IMR-90 (cell line): ENCODE measurements around the gene TPT1. TPM values are rescaled to one million over a fixed set of nuclear protein-coding genes. Genes with fewer than 3 reads are reported as not detected.

ENCODE experiments used
- ATAC-seq: fragments of 200-7000 bp; cut with Tn5 transposase; 2 replicates; pipeline ENCODE4 v1.9.1; 2020; ENCODE audit warnings: low read depth, mild to moderate bottlenecking, moderate library complexity
- BruUV-seq: library from RNA; stranded (reverse); fragments of 400-500 nt; replicated peaks from 2 replicates; lab custom pipeline; 2021; lab: Mats Ljungman, UMichigan
- CTCF ChIA-PET: fragments of 300-600 bp; formaldehyde crosslinking; extraction: SDS; loops from one replicate; lab custom pipeline; 2021; ENCODE audit warnings: antibody characterized with exemption; lab: Yijun Ruan, JAX
- POLR2A ChIA-PET: fragments of 300-600 bp; sonication (Branson Sonifier 250); formaldehyde crosslinking; loops from one replicate; lab custom pipeline; 2022; ENCODE audit warnings: antibody characterized with exemption; ENCODE audit not compliant: unreplicated experiment; lab: Charles Lee
- DNase-seq: peaks from one replicate; pipeline ENCODE4 v3.0.0; 2013
- H2AFZ ChIP-seq: replicated peaks from 2 replicates; pipeline ENCODE3; 2013; ENCODE audit warnings: low read length, mild to moderate bottlenecking; ENCODE audit not compliant: poor library complexity
- H2AK5ac ChIP-seq: 2 replicates; pipeline ENCODE4 v1.6.1; 2013; ENCODE audit warnings: low read depth, low read length, inconsistent platforms
- H2AK9ac ChIP-seq: replicated peaks from 2 replicates; pipeline ENCODE3; 2013; ENCODE audit warnings: mild to moderate bottlenecking, low read depth, low read length, moderate library complexity; ENCODE audit not compliant: poor library complexity
- H2BK120ac ChIP-seq: 2 replicates; pipeline ENCODE4 v1.6.1; 2013; ENCODE audit warnings: low read depth, low read length, inconsistent platforms
- H2BK15ac ChIP-seq: 3 replicates; pipeline ENCODE4 v1.6.1; 2013; ENCODE audit warnings: low read depth, low read length, inconsistent platforms
- H2BK20ac ChIP-seq: 2 replicates; pipeline ENCODE4 v1.6.1; 2013; ENCODE audit warnings: low read depth, mild to moderate bottlenecking, inconsistent platforms, low read length, moderate library complexity
- H2BK5ac ChIP-seq: 2 replicates; pipeline ENCODE4 v1.6.1; 2013; ENCODE audit warnings: mild to moderate bottlenecking, low read depth, low read length, inconsistent platforms; ENCODE audit not compliant: poor library complexity, severe bottlenecking
- H3K14ac ChIP-seq: replicated peaks from 2 replicates; pipeline ENCODE4 v1.6.1; 2013; ENCODE audit warnings: low read depth, low read length, inconsistent platforms
- H3K18ac ChIP-seq: 2 replicates; pipeline ENCODE4 v1.6.1; 2013; ENCODE audit warnings: low read depth, low read length, control low read depth
- H3K23ac ChIP-seq: 2 replicates; pipeline ENCODE4 v1.6.1; 2013; ENCODE audit warnings: low read depth, low read length, inconsistent platforms
- H3K27ac ChIP-seq: 2 replicates; pipeline ENCODE4 v1.5.1; 2013; ENCODE audit warnings: mild to moderate bottlenecking, control low read depth, low read length; ENCODE audit not compliant: insufficient read depth
- H3K27me3 ChIP-seq: 2 replicates; pipeline ENCODE4 v1.6.1; 2013; ENCODE audit warnings: low read length; ENCODE audit not compliant: control insufficient read depth, insufficient read depth
- H3K36me3 ChIP-seq: 2 replicates; pipeline ENCODE4 v1.6.1; 2013; ENCODE audit warnings: low read length, mixed read lengths; ENCODE audit not compliant: control insufficient read depth, insufficient read depth
- H3K4ac ChIP-seq: 2 replicates; pipeline ENCODE4 v1.6.1; 2013; ENCODE audit warnings: low read depth, low read length, inconsistent platforms
- H3K4me1 ChIP-seq: 2 replicates; pipeline ENCODE4 v1.6.1; 2013; ENCODE audit warnings: low read length, mixed read lengths; ENCODE audit not compliant: control insufficient read depth, insufficient read depth
- H3K4me2 ChIP-seq: 2 replicates; pipeline ENCODE4 v1.6.1; 2013; ENCODE audit warnings: low read depth, mild to moderate bottlenecking, control low read depth, low read length, moderate library complexity
- H3K4me3 ChIP-seq: 2 replicates; pipeline ENCODE4 v1.5.1; 2013; ENCODE audit warnings: low read depth, mild to moderate bottlenecking, control low read depth, low read length, moderate library complexity; ENCODE audit not compliant: insufficient read depth
- H3K56ac ChIP-seq: 2 replicates; pipeline ENCODE4 v1.6.1; 2013; ENCODE audit warnings: low read length, inconsistent platforms; ENCODE audit not compliant: insufficient read depth; ENCODE audit errors: extremely low read depth
- H3K79me1 ChIP-seq, 2 experiments: 2 replicates each; pipeline ENCODE4 v1.6.1; 2013; ENCODE audit warnings: low read length in 2 of 2, inconsistent platforms in 1 of 2, low read depth in 1 of 2
- H3K9ac ChIP-seq: 2 replicates; pipeline ENCODE4 v1.6.1; 2013; ENCODE audit warnings: low read depth, low read length, control low read depth
- H3K9me1 ChIP-seq: 2 replicates; pipeline ENCODE4 v1.6.1; 2013; ENCODE audit warnings: low read length, inconsistent platforms; ENCODE audit not compliant: insufficient read depth
- H3K9me3 ChIP-seq: 2 replicates; pipeline ENCODE4 v1.6.1; 2013; ENCODE audit warnings: low read length; ENCODE audit not compliant: control insufficient read depth, insufficient read depth
- H4K20me1 ChIP-seq: 2 replicates; pipeline ENCODE4 v1.6.1; 2013; ENCODE audit warnings: low read length, inconsistent platforms; ENCODE audit not compliant: insufficient read depth
- H4K5ac ChIP-seq: 2 replicates; pipeline ENCODE4 v1.6.1; 2013; ENCODE audit warnings: mild to moderate bottlenecking, low read depth, low read length, control low read depth
- H4K8ac ChIP-seq, 2 experiments: 2 replicates each; pipeline ENCODE4 v1.6.1; 2013; ENCODE audit warnings: low read depth in 2 of 2, low read length in 2 of 2, control low read depth in 1 of 2, inconsistent platforms in 1 of 2
- H4K91ac ChIP-seq: 2 replicates; pipeline ENCODE4 v1.6.1; 2013; ENCODE audit warnings: low read depth, low read length, inconsistent platforms; ENCODE audit not compliant: insufficient read depth
- ELK1 ChIP-seq: fragments of 150-350 bp; IDR thresholded peaks from 2 replicates; pipeline ENCODE4 v1.6.1; 2016; ENCODE audit warnings: low read depth, mild to moderate bottlenecking, low read length, moderate library complexity, borderline replicate concordance
- FOS ChIP-seq: fragments of 150-350 bp; IDR thresholded peaks from 2 replicates; pipeline ENCODE4 v1.6.1; 2016; ENCODE audit warnings: low read depth, low read length
- MAFK ChIP-seq: IDR thresholded peaks from 2 replicates; pipeline ENCODE4 v1.6.1; 2012; ENCODE audit warnings: low read depth, low read length, improper control_type of control experiment
- MXI1 ChIP-seq: IDR thresholded peaks from 2 replicates; pipeline ENCODE4 v1.6.1; 2012; ENCODE audit warnings: low read depth, mild to moderate bottlenecking, low read length, moderate library complexity, borderline replicate concordance
- NFE2L2 ChIP-seq: fragments of 150-350 bp; IDR thresholded peaks from 2 replicates; pipeline ENCODE4 v1.6.1; 2016; ENCODE audit warnings: low read depth, mild to moderate bottlenecking, low read length
- SMC3 ChIP-seq: fragments of 150-350 bp; IDR thresholded peaks from 2 replicates; pipeline ENCODE4 v1.6.1; 2016; ENCODE audit warnings: low read depth, mild to moderate bottlenecking, antibody characterized with exemption, low read length, moderate library complexity
- WGBS, 2 experiments: methylation state at CpG; one replicate each; pipeline versions ENCODE4 v1.1.5 to v1.1.7; 2013; ENCODE audit warnings: missing lambda C conversion rate in 2 of 2; ENCODE audit not compliant: insufficient read length in 1 of 2; ENCODE audit errors: extremely low coverage in 2 of 2; 5-methylcytosine and 5-hydroxymethylcytosine counted together
- dilution Hi-C: fragments of 300-500 bp; cut with HindIII; formaldehyde crosslinking; loops from one replicate; pipeline ENCODE4 v1.14.3; 2018; ENCODE audit warnings: low sequenced_read_pairs; ENCODE audit not compliant: unreplicated experiment
- in situ Hi-C: fragments of 300-500 bp; cut with MboI; formaldehyde crosslinking; loops from 3 replicates; pipeline ENCODE4 v1.14.3; 2019; ENCODE audit warnings: low sequenced_read_pairs, inconsistent platforms, mixed read lengths
- intact Hi-C: fragments of 100-400 bp; cut with micrococcal nuclease; formaldehyde crosslinking; loops from 2 replicates; pipeline ENCODE4 v1.10.0; 2022
- polyA plus RNA-seq, 3 experiments: library from polyadenylated mRNA; depleted of rRNA; stranded (reverse); fragments of >200 nt; gene quantifications; 2 replicates each; pipeline ENCODE4 v1.2.3, GENCODE V29; 2012; ENCODE audit warnings: low replicate concordance in 1 of 3
- total RNA-seq: library from RNA; depleted of rRNA; stranded (reverse); fragments of >200 nt; gene quantifications from 2 replicates; pipeline ENCODE4 v1.2.3, GENCODE V29; 2012

TPT1 gene
- total and polyA plus RNA-seq, 2 of the 4 experiments (the other 2 are of a cell fraction), result 1,663 to 2,665 TPM

- Histone ChIP-seq H4K91ac (no peak overlapping the region), H3K9me3 (no peaks in the 10 kb centered on the region), H3K36me3 (no peaks in the 10 kb centered on the region), H2BK5ac (no peak overlapping the region), H3K23ac (no peak overlapping the region), H3K9ac (no peak overlapping the region), H4K20me1 (no peaks in the 10 kb centered on the region), H2AFZ (no peak overlapping the region), H3K27ac (no peak overlapping the region), H3K79me1 (no peaks in the 10 kb centered on the region), H3K18ac (no peak overlapping the region), H3K9me1 (peaks cover 9% of the 10 kb centered on the region; the same call in 1 of the 2 replicates), H3K4ac (no peak overlapping the region), H4K8ac (no peak overlapping the region), H3K27me3 (no peaks in the 10 kb centered on the region), H3K56ac (no peak overlapping the region), H2AK9ac (no peak overlapping the region), H3K14ac (no peak overlapping the region), H3K4me3 (no peak overlapping the region), H2BK120ac (no peak overlapping the region), H3K4me1 (peaks cover 3% of the 10 kb centered on the region; the same call in 1 of the 2 replicates), H3K4me2 (no peak overlapping the region), H4K5ac (no peak overlapping the region), H2BK15ac (no peak overlapping the region), H2AK5ac (no peak overlapping the region), H2BK20ac (no peak overlapping the region)
- in situ Hi-C loops (loop anchor here (25.0 kb wide), 2 partner anchors 815 to 1390 kb away; no protein-coding TSS in a partner anchor), dilution Hi-C loops (no loop called here), intact Hi-C loops (no loop called here)
- ChIA-PET POLR2A (interaction anchor here (0.6 kb wide), 1 partner anchor 455 kb away, joined by 5 read pairs; no protein-coding TSS in a partner anchor), CTCF (interaction anchor here (1.0 kb wide), 1 partner anchor 241 kb away, joined by 3 read pairs; no protein-coding TSS in a partner anchor)
- no TSS peak for BruUV-seq
- no peak for DNase-seq
- TF ChIP-seq ELK1 (no peak), NFE2L2 (no peak), SMC3 (no peak), MXI1 (no peak), FOS (no peak), MAFK (no peak)
- WGBS, 2 experiments, result 0% methylated on average over 2 of the region's 3 CpGs; no CpG with 5 or more reads in 1 of the 2 experiments
- ATAC-seq, result no peak
These were observed 38.5 kb downstream of the TPT1 start for GRCh38 chr13:45302507-45302906.
